Measurements from ENCODE around the gene VPS41.
A peak's percentile ranks its signal among the peaks of the same experiment; 100 is the strongest.

VPS41 gene

GRCh38 chr7:38727184-38727940 lies 181.6 kb downstream of the VPS41 start:
- DNase-seq, result no peak

- no peak for DNase-seq
These were observed 185.7 kb downstream of the VPS41 start for GRCh38 chr7:38723327-38723726.

- no peak for DNase-seq
These were observed 192.6 kb downstream of the VPS41 start for GRCh38 chr7:38716397-38716796.

GRCh38 chr7:38709123-38709522 lies 199.9 kb downstream of the VPS41 start:
- no peak for DNase-seq

GRCh38 chr7:38704751-38705150 lies 204.2 kb downstream of the VPS41 start:
- DNase-seq, result no peak

GRCh38 chr7:38704041-38704547 lies 204.9 kb downstream of the VPS41 start:
- no peak for DNase-seq

- no peak for DNase-seq
These were observed 205.9 kb downstream of the VPS41 start for GRCh38 chr7:38703093-38703492.

GRCh38 chr7:38702002-38702535 lies 206.9 kb downstream of the VPS41 start:
- DNase-seq, result no peak

- no peak for DNase-seq
These were observed 208.9 kb downstream of the VPS41 start for GRCh38 chr7:38700116-38700515.

GRCh38 chr7:38699471-38699870 lies 209.5 kb downstream of the VPS41 start:
- no peak for DNase-seq

GRCh38 chr7:38694326-38694725 lies 214.7 kb downstream of the VPS41 start:
- DNase-seq, result no peak

- no peak for DNase-seq
These were observed 222.1 kb downstream of the VPS41 start for GRCh38 chr7:38686888-38687287.

- no peak for DNase-seq
These were observed 223.1 kb downstream of the VPS41 start for GRCh38 chr7:38685851-38686250.

GRCh38 chr7:38682606-38683005 lies 226.4 kb downstream of the VPS41 start:
- DNase-seq, result no peak

GRCh38 chr7:38681882-38682281 lies 227.1 kb downstream of the VPS41 start:
- peak; percentile 94 for DNase-seq

- DNase-seq, result no peak
These were observed 229.6 kb downstream of the VPS41 start for GRCh38 chr7:38679419-38679818.

- no peak for DNase-seq
These were observed 230.3 kb downstream of the VPS41 start for GRCh38 chr7:38678698-38679054.

GRCh38 chr7:38677981-38678697 lies 230.9 kb downstream of the VPS41 start:
- no peak for DNase-seq

GRCh38 chr7:38675494-38676106 lies 233.4 kb downstream of the VPS41 start:
- DNase-seq, result peak; percentile 62

GRCh38 chr7:38674513-38674912 lies 234.5 kb downstream of the VPS41 start:
- DNase-seq, result no peak

GRCh38 chr7:38673795-38674194 lies 235.2 kb downstream of the VPS41 start:
- DNase-seq, result peak; percentile 19

All from NCI-H1092 (cell line).